H9 (cell line): ENCODE results near the gene EHBP1L1. TPM values are rescaled to one million over a fixed set of nuclear protein-coding genes. Genes with fewer than 3 reads are reported as not detected.

ENCODE experiments used
- DNase-seq: peaks from one replicate; pipeline ENCODE4 v3.0.0-alpha.2; 2017
- H2AFZ ChIP-seq: one replicate; pipeline ENCODE4 v1.6.1; 2013; ENCODE audit warnings: mild to moderate bottlenecking, low read length, control low read depth, moderate library complexity
- H2AK5ac ChIP-seq: 2 replicates; pipeline ENCODE4 v1.6.1; 2013; ENCODE audit warnings: low read length, control low read depth, mixed read lengths; ENCODE audit not compliant: insufficient read length
- H2BK120ac ChIP-seq: one replicate; pipeline ENCODE4 v1.6.1; 2013; ENCODE audit warnings: low read depth, mild to moderate bottlenecking, low read length, control low read depth, inconsistent platforms; ENCODE audit not compliant: poor library complexity, severe bottlenecking
- H2BK12ac ChIP-seq: 2 replicates; pipeline ENCODE4 v1.6.1; 2013; ENCODE audit warnings: low read length, control low read depth, mixed read lengths, low read depth; ENCODE audit not compliant: insufficient read length
- H2BK15ac ChIP-seq: 2 replicates; pipeline ENCODE4 v1.6.1; 2013; ENCODE audit warnings: low read depth, low read length, control low read depth
- H2BK20ac ChIP-seq: one replicate; pipeline ENCODE4 v1.6.1; 2013; ENCODE audit warnings: low read depth, mild to moderate bottlenecking, low read length, control low read depth, inconsistent platforms; ENCODE audit not compliant: poor library complexity, severe bottlenecking
- H2BK5ac ChIP-seq: 2 replicates; pipeline ENCODE4 v1.6.1; 2013; ENCODE audit warnings: low read length, control low read depth, mixed read lengths; ENCODE audit not compliant: insufficient read length
- H3K14ac ChIP-seq: 2 replicates; pipeline ENCODE4 v1.6.1; 2013; ENCODE audit warnings: low read length, control low read depth; ENCODE audit not compliant: insufficient read depth
- H3K18ac ChIP-seq: 2 replicates; pipeline ENCODE4 v1.6.1; 2013; ENCODE audit warnings: low read depth, mild to moderate bottlenecking, mixed read lengths, low read length, control low read depth; ENCODE audit not compliant: insufficient read length
- H3K23ac ChIP-seq: 2 replicates; pipeline ENCODE4 v1.6.1; 2013; ENCODE audit warnings: low read length, control low read depth, mixed read lengths, low read depth; ENCODE audit not compliant: insufficient read length
- H3K23me2 ChIP-seq: 2 replicates; pipeline ENCODE4 v1.6.1; 2013; ENCODE audit warnings: low read depth, mild to moderate bottlenecking, mixed read lengths, low read length, control low read depth; ENCODE audit not compliant: insufficient read length, poor library complexity, severe bottlenecking
- H3K27ac ChIP-seq: 2 replicates; pipeline ENCODE4 v1.5.1; 2013; ENCODE audit warnings: low read length, control low read depth, mixed read lengths, low read depth; ENCODE audit not compliant: insufficient read length
- H3K27me3 ChIP-seq: 2 replicates; pipeline ENCODE4 v1.6.1; 2013; ENCODE audit warnings: low read length, control low read depth, inconsistent platforms; ENCODE audit not compliant: insufficient read depth
- H3K4ac ChIP-seq: 2 replicates; pipeline ENCODE4 v1.6.1; 2013; ENCODE audit warnings: low read depth, mild to moderate bottlenecking, control low read depth, inconsistent platforms, low read length, moderate library complexity
- H3K4me1 ChIP-seq: 2 replicates; pipeline ENCODE4 v1.6.1; 2013; ENCODE audit warnings: low read length, control low read depth, inconsistent platforms; ENCODE audit not compliant: insufficient read depth
- H3K4me2 ChIP-seq: 2 replicates; pipeline ENCODE4 v1.6.1; 2013; ENCODE audit warnings: low read length, control low read depth, mixed read lengths; ENCODE audit not compliant: insufficient read length, insufficient read depth
- H3K56ac ChIP-seq: 2 replicates; pipeline ENCODE4 v1.6.1; 2013; ENCODE audit warnings: low read depth, mild to moderate bottlenecking, mixed read lengths, low read length, control low read depth; ENCODE audit not compliant: insufficient read length
- H3K79me1 ChIP-seq: 2 replicates; pipeline ENCODE4 v1.6.1; 2013; ENCODE audit warnings: low read depth, mild to moderate bottlenecking, moderate library complexity, low read length, control low read depth, inconsistent platforms; ENCODE audit not compliant: insufficient read depth, poor library complexity, severe bottlenecking
- H3K79me2 ChIP-seq: 2 replicates; pipeline ENCODE4 v1.6.1; 2013; ENCODE audit warnings: low read length, control low read depth, inconsistent platforms; ENCODE audit not compliant: insufficient read depth
- H3K9ac ChIP-seq: 2 replicates; pipeline ENCODE4 v1.6.1; 2013; ENCODE audit warnings: low read length, control low read depth, mixed read lengths; ENCODE audit not compliant: insufficient read length; ENCODE audit errors: extremely low read depth
- H3K9me3 ChIP-seq: one replicate; pipeline ENCODE4 v1.6.1; 2013; ENCODE audit warnings: low read depth, low read length, inconsistent platforms; ENCODE audit not compliant: control insufficient read depth
- H3T11ph ChIP-seq: one replicate; pipeline ENCODE4 v1.6.1; 2013; ENCODE audit warnings: mild to moderate bottlenecking, low read length, control low read depth, inconsistent platforms
- H4K20me1 ChIP-seq: one replicate; pipeline ENCODE4 v1.6.1; 2013; ENCODE audit not compliant: control insufficient read depth, insufficient read length, insufficient read depth
- H4K5ac ChIP-seq: 2 replicates; pipeline ENCODE4 v1.6.1; 2013; ENCODE audit warnings: low read depth, mild to moderate bottlenecking, mixed read lengths, low read length, control low read depth; ENCODE audit not compliant: insufficient read length
- H4K8ac ChIP-seq: replicated peaks from 2 replicates; pipeline ENCODE4 v1.6.1; 2013; ENCODE audit warnings: low read length, control low read depth, mixed read lengths, low read depth; ENCODE audit not compliant: insufficient read length
- H4K91ac ChIP-seq: 2 replicates; pipeline ENCODE4 v1.6.1; 2013; ENCODE audit warnings: low read depth, mild to moderate bottlenecking, moderate library complexity, mixed read lengths, low read length, control low read depth; ENCODE audit not compliant: insufficient read length
- H3K27ac Mint-ChIP-seq, 3 experiments: 2 replicates in 2 of 3; 3 replicates in 1 of 3; pipeline ENCODE4 v1.8.0; 2020 to 2021; ENCODE audit warnings: mixed read lengths in 3 of 3, mild to moderate bottlenecking in 1 of 3, moderate library complexity in 1 of 3
- H3K27me3 Mint-ChIP-seq: 2 replicates; pipeline ENCODE4 v1.8.0; 2021; ENCODE audit warnings: low read depth, mild to moderate bottlenecking, moderate library complexity, mixed read lengths
- H3K36me3 Mint-ChIP-seq, 3 experiments: 2 replicates in 2 of 3; 3 replicates in 1 of 3; pipeline ENCODE4 v1.8.0; 2020 to 2021; ENCODE audit warnings: low read depth in 3 of 3, mixed read lengths in 3 of 3; ENCODE audit not compliant: insufficient read depth in 1 of 3
- H3K4me1 Mint-ChIP-seq, 2 experiments: 2 replicates each; pipeline ENCODE4 v1.8.0; 2020; ENCODE audit warnings: mixed read lengths in 2 of 2
- H3K4me3 Mint-ChIP-seq, 2 experiments: 2 replicates in 1 of 2; 3 replicates in 1 of 2; pipeline ENCODE4 v1.8.0; 2020 to 2021; ENCODE audit warnings: mild to moderate bottlenecking in 2 of 2, mixed read lengths in 2 of 2, moderate library complexity in 1 of 2
- H3K9me3 Mint-ChIP-seq, 2 experiments: 2 replicates in 1 of 2; 3 replicates in 1 of 2; pipeline ENCODE4 v1.8.0; 2020; ENCODE audit warnings: mild to moderate bottlenecking in 2 of 2, mixed read lengths in 2 of 2, moderate library complexity in 1 of 2
- WGBS: extraction: QIAGEN DNeasy Blood & Tissue Kit; methylation state at CpG from one replicate; pipeline ENCODE4 v1.1.7; 2013; ENCODE audit warnings: missing lambda C conversion rate, low lambda C conversion rate, mixed read lengths; ENCODE audit not compliant: insufficient read length; ENCODE audit errors: extremely low coverage; 5-methylcytosine and 5-hydroxymethylcytosine counted together
- total RNA-seq: library from RNA; stranded (reverse); gene quantifications from 2 replicates; pipeline ENCODE4 v1.2.1, GENCODE V29; 2021
- TF ChIP-seq, protein P1 (sequence below): fragments of 200-600 bp; sonication (generic); conservative IDR thresholded peaks from 3 replicates; pipeline ENCODE4 v1.8.0; 2021; ENCODE audit warnings: antibody characterized with exemption, mild to moderate bottlenecking

Gene EHBP1L1
- total RNA-seq, 1 experiment from 2014 or later: 13.8 TPM

DNA sequence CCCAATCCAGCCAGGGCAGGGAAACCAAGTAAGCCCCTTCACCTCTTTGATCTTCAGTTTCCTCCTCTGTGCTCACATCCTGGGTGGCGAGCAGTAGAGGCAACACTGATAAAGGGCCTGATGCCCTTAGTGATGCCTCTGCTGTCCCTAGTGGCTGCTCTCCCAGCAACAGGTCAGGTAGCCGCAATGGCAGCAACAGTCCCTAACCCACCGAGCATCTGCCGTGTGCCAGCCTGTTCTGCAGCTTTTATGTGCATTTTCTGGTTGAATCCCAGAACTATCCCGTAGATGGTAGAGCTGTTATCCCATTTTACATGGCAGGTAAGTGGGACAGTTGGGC lies 45.7 kb upstream of the EHBP1L1 start:
- Mint-ChIP-seq H3K27me3 (no peaks in the 10 kb centered on the region), H3K36me3 (peaks cover 20 to 58% (median 50%) of the 10 kb centered on the region in 3 experiments), H3K4me1 (peaks cover 4 to 6% of the 10 kb centered on the region in 2 experiments), H3K27ac (no peak overlapping the region; a peak in 1 of 7 replicates), H3K9me3 (no peaks in the 10 kb centered on the region; a peak in 1 of 5 replicates), H3K4me3 (no peak overlapping the region; a peak in 1 of 5 replicates)
- H3K4me2 ChIP-seq: no peak overlapping the region
- H3K79me2 ChIP-seq: no peaks in the 10 kb centered on the region; the same call in 1 of the 2 replicates
- no peak overlapping the region for H4K8ac ChIP-seq
- H3T11ph ChIP-seq: no peak overlapping the region
- H3K4ac ChIP-seq: no peak overlapping the region
- no peaks in the 10 kb centered on the region for H3K9me3 ChIP-seq
- no peak overlapping the region for H3K9ac ChIP-seq
- peaks cover 4% of the 10 kb centered on the region for H3K23me2 ChIP-seq
- DNase-seq: no peak
- no peak overlapping the region for H3K14ac ChIP-seq
- H4K5ac ChIP-seq: no peak overlapping the region
- H3K27me3 ChIP-seq: no peaks in the 10 kb centered on the region
- no peak overlapping the region for H3K18ac ChIP-seq
- H2BK20ac ChIP-seq: no peak overlapping the region
- no peaks in the 10 kb centered on the region for H3K79me1 ChIP-seq
- no peak overlapping the region for H3K56ac ChIP-seq
- H3K27ac ChIP-seq: no peak overlapping the region
- H2BK5ac ChIP-seq: no peak overlapping the region
- H2BK12ac ChIP-seq: no peak overlapping the region
- no peak overlapping the region for H2AFZ ChIP-seq
- no peak overlapping the region for H2BK120ac ChIP-seq
- no peaks in the 10 kb centered on the region for H3K4me1 ChIP-seq
- TF ChIP-seq, protein P1, sequence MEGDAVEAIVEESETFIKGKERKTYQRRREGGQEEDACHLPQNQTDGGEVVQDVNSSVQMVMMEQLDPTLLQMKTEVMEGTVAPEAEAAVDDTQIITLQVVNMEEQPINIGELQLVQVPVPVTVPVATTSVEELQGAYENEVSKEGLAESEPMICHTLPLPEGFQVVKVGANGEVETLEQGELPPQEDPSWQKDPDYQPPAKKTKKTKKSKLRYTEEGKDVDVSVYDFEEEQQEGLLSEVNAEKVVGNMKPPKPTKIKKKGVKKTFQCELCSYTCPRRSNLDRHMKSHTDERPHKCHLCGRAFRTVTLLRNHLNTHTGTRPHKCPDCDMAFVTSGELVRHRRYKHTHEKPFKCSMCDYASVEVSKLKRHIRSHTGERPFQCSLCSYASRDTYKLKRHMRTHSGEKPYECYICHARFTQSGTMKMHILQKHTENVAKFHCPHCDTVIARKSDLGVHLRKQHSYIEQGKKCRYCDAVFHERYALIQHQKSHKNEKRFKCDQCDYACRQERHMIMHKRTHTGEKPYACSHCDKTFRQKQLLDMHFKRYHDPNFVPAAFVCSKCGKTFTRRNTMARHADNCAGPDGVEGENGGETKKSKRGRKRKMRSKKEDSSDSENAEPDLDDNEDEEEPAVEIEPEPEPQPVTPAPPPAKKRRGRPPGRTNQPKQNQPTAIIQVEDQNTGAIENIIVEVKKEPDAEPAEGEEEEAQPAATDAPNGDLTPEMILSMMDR: peak; percentile 66
- no peaks in the 10 kb centered on the region for H4K20me1 ChIP-seq
- H4K91ac ChIP-seq: no peak overlapping the region
- H3K23ac ChIP-seq: no peak overlapping the region
- H2AK5ac ChIP-seq: no peak overlapping the region
- no peak overlapping the region for H2BK15ac ChIP-seq
- no CpG with 5 or more reads among the region's 5 CpGs for WGBS
